Stimulated activated CD4-positive, alpha-beta T cell treated with anti-CD3 and anti-CD28 coated beads, Interleukin-1b, Interleukin-23, amount 100 ng/mL, for 4 hours (primary cell): ENCODE data around the gene ZNF302.
"Not testable (repeated sequence)": the region's sequence is repeated elsewhere in the genome, so short reads cannot be mapped to it uniquely, and the experiment has no call there.

Experiments used
- DNase-seq, 2 donors: peaks; one replicate each; pipeline ENCODE4 v3.0.0-alpha.2; 2020; ENCODE audit warnings: low read depth in 2 of 2

ZNF302 gene

GRCh38 chr19:34671972-34672371 is 5.5 kb upstream of the ZNF302 start:
- no peak for DNase-seq

- DNase-seq: no peak
These were observed 3.9 kb upstream of the ZNF302 start for GRCh38 chr19:34673590-34673989.

- no peak for DNase-seq
These were observed 2.2 kb upstream of the ZNF302 start for GRCh38 chr19:34675250-34675649.

- DNase-seq: no peak
These were observed 1.6 kb upstream of the ZNF302 start for GRCh38 chr19:34675919-34676318.

GRCh38 chr19:34676697-34677385 is 637 bp upstream of the ZNF302 start, which contains the start of gene SCGB2B2:
Gene SCGB2B2, minus strand, starts transcription at chr19:34677159. Its CDS starts 82,596 bp downstream, at chr19:34594563.
- DNase-seq: no peak

GRCh38 chr19:34678085-34678412 is 571 bp downstream of the ZNF302 start:
- DNase-seq: no peak

GRCh38 chr19:34678421-34678820 is 943 bp downstream of the ZNF302 start:
- DNase-seq: no peak

- no peak for DNase-seq
These were observed 4.0 kb downstream of the ZNF302 start for GRCh38 chr19:34681478-34681877.

- not testable (repeated sequence) for DNase-seq
These were observed 7.8 kb downstream of the ZNF302 start for GRCh38 chr19:34685266-34685665.

- DNase-seq: no peak
These were observed 9.0 kb downstream of the ZNF302 start for GRCh38 chr19:34686455-34686854.

- DNase-seq: no peak
These were observed 9.9 kb downstream of the ZNF302 start for GRCh38 chr19:34687348-34687747.

- DNase-seq: no peak
These were observed 11.1 kb downstream of the ZNF302 start for GRCh38 chr19:34688592-34688991.

GRCh38 chr19:34690372-34690771 is 12.9 kb downstream of the ZNF302 start:
- DNase-seq: no peak

- no peak for DNase-seq
These were observed 15.1 kb downstream of the ZNF302 start for GRCh38 chr19:34692549-34692948.

- DNase-seq: no peak
These were observed 30.2 kb downstream of the ZNF302 start for GRCh38 chr19:34707661-34708060.

GRCh38 chr19:34711890-34712289 is 34.4 kb downstream of the ZNF302 start:
- no peak for DNase-seq

GRCh38 chr19:34712395-34713261 is 35.1 kb downstream of the ZNF302 start:
- DNase-seq: peak in 1 of 2 donors; percentile 62

GRCh38 chr19:34713262-34713637 is 35.8 kb downstream of the ZNF302 start:
- no peak for DNase-seq

- DNase-seq: no peak
These were observed 37.9 kb downstream of the ZNF302 start for GRCh38 chr19:34715357-34715756.

GRCh38 chr19:34722353-34722752 is 44.9 kb downstream of the ZNF302 start:
- DNase-seq: no peak

GRCh38 chr19:34725400-34725799 is 47.9 kb downstream of the ZNF302 start:
- no peak for DNase-seq

- no peak for DNase-seq
These were observed 53.7 kb downstream of the ZNF302 start for GRCh38 chr19:34731019-34731829.
